ENCODE data around the gene ADGRG3.
A peak's percentile ranks its signal among the peaks of the same experiment; 100 is the strongest.

Gene ADGRG3

DNA sequence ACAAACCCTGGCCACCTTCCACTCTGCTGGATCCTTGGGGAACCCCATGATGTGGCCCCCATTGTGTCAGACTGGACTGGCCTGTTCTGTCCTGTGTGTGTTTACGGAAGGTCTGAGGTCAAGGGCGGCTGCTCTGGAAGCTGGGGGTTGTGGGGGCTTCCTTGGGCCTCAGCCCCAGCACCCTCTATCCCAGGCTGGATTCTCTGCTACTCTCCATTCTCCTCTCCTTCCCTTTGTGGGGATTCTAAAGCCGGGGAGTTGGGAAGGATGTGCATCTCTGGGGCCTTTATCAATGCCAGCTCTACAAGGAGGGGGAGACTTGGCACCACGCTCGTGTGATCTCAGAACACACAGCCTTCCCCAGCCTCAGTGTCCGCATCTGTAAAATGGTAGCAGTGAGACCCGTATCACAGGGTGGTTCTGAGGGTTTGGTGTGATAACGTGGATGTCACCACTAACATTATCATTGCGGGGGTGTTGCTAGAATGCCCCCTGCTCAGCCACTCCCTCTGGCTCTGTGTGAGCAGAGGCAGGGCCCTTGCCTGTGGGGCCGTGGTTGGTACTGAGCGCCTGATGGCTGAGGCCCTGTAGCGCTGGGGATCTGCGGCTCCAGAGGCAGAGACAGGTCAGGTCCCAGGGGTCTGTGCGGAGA, 21.6 kb upstream of the ADGRG3 start:
- no peak for DNase-seq (ENCODE audit: low spot score)

DNA sequence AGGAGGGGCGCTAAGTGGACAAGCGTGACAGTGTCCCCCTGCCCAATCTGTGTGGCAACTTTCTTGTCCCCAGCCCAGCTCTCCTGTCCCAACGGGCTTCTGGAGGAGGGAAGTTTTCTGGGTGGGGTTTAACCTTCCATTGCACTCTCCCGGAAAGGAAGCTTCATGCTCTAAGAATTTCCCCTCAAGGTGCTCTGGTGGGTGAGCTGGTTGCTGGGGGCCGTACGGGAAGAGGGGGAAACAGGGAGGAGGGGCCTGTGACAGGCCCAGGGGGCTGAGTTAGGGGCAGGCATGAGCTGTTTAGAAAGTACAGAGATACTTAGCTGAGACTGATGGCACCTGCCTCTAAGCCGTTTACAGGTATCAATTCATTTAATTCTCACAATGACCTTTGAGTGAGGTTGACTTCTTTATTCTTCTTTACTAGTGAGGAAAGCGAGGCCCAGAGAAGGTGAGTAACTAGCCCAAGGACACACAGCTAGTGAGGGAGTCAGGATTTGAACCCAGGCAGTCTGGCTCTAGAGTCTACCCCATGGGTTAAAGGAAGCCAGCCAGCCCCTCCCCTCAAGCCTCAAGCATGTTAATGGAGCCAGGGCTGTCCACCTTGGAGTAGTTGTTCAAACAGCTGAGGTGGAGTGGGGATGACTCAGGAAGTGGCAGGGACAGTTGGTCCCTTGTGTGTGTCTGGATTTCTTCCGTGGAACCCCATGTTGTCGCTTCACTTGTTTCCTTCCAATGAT, 20.8 kb upstream of the ADGRG3 start:
- no peak for DNase-seq (ENCODE audit: low spot score)

DNA sequence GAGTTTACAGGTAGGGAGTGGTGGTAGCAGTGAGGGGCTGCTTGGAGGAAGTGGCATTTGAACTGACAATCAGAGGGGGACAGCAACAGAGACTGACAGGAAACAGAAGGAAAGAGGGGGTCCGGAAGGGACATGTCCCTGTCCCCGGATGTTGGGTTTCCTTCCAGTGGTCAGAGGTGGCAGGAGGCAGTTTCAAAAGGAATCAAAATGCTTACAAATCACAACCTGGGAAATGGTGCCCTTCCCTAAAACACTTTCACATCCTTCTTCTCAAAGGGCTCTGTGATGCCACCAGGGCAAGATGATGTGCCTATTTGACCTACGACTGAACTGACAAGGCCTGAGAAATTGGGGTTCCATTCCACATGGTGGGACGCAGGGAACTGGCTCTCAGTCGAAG, 20.0 kb upstream of the ADGRG3 start:
- DNase-seq (ENCODE audit: low spot score): no peak

DNA sequence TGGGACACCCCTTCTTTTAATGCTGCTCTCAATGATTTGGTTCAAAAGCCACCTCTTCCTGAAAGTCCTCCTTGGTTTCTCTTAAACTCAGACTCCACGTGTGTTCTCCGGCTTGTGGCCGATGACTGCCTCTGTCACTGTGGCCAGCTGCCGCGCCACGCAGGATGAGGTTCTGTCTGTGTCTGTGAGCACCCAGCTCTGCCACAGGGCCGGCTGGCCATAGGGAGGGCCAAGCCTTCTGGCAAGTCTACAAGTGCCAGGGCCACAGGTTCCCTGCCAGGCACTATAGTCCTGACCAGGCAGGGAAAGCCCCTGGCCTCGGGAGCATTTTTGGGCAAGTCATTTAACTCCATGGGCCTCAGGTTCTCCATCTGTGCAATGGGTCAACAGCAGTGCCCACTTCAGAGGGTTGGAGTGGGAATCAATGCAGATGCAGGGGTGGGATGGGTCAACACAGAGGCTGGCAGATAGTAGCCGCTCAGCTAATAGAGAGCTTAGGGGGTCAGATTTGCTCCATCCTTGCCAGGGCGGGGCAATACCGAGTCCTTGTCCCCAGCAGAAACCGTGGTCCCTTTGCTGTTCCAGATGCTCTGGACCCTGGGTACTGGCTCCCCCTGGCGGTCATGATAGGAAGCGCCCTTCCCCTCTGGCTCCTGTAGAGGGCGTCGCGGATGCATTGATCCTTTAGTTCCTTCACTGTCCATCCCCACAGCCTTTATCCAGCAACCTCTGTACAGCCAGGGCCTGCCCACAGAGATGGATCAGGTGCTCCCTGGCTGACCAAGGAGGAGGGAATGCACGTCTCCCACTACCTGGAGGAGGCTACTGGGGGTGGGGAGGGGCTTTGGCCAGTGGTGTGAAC, 19.3 kb upstream of the ADGRG3 start:
- DNase-seq (ENCODE audit: low spot score): peak; percentile 86

DNA sequence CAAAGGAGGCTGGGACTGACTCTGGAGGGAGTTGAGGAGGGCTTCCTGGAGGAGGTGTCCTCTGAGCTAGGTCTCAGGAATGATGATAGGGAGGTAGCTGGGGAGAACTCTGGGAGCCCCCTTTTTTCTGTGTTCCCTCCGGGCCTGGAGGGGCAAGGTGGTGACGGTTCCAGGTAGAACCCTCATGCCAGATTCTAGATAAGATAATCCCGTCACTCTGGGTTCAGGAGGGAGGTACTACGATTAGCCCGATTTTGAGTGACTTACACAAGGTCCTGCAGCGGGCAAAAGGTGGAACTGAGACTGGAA, 18.7 kb upstream of the ADGRG3 start:
- no peak for DNase-seq (ENCODE audit: low spot score)

DNA sequence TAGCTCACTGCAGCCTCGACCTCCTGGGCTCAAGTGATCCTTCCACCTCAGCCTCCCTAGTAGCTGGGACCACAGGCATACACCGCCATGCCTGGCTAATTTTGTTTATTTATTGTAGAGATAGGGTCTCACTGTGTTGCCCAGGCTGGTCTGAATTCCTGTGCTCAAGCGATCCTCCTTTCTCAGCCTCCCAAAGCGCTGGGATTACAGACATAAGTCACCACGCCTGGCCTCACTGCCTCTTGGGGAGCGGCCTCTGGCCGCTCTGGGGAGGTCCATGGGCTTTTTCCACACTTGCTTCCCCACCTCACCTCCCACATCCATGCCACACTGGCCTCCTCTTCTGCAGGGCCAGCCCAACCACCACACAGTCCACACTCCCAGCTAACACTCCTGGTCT, 18.3 kb upstream of the ADGRG3 start:
- DNase-seq (ENCODE audit: low spot score): no peak

DNA sequence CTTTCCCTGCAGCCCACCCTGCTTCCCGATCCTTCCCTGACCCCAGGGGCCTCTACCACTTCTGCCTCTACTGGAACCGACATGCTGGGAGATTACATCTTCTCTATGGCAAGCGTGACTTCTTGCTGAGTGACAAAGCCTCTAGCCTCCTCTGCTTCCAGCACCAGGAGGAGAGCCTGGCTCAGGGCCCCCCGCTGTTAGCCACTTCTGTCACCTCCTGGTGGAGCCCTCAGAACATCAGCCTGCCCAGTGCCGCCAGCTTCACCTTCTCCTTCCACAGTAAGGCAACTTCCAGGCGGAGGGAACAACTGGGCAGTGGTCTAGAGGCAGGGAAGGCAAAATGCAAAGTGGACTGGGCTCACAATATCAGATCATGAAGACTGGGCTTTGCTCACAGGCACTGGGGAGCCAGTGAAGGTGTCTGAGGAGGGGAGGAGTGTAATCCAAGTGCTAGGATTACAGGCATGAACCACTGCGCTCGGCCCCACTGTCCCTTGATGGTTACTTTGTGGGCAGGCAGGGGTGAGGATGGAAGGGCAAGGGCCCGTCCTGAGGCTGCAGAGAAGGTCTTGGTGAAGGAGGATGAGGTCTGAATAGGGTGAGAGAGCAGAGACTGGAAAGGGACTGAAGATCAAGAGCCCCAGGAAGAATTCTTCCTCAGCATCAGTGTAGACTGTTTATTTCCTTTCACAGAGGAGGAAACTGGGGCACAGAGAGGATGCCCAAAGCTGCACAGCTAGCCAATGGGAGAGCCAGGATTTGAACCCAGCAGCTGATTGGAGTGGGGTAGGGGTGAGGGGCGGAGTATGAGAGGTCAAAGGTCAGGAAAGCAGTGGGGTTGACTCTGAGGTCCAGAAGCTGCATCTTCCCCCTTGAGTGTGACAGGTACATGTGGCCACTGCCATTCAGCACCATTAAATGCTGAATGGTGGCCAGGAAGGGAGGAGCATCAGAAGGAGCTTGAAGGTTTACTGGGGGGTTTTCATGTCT, 16.5 kb upstream of the ADGRG3 start:
- DNase-seq (ENCODE audit: low spot score): no peak

DNA sequence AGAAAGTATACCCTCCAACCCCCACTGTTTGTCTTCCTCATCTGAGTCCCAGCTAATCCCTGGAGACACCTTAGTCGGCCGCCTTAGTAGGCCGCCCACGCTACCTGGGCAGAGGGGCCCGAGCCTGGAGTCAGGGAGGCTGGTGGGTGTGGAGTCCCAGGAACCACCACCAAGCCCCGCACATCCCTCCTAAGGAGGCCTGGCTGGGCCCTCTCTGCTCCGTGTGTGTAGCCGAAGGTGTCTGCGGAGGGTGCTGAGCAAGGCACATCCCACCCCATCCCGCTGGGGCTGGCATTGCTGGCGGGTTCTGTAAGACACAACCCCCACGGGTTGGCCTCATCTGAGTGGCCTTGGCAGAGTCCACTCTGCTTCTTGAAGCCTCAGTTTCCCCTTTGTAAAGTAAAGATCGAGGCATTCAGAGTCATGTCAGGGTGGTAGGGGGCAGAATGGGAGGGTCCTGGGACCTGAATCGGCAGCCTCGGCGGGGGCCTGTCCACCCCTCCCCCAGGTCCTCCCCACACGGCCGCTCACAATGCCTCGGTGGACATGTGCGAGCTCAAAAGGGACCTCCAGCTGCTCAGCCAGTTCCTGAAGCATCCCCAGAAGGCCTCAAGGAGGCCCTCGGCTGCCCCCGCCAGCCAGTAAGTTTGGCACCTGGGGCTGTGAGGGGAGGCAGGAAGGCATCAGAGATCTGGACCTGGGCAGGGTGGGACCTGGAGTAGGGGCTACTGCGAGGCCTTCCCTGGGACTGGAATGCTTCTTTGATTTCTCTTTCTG, 15.2 kb upstream of the ADGRG3 start:
- no peak for DNase-seq (ENCODE audit: low spot score)

DNA sequence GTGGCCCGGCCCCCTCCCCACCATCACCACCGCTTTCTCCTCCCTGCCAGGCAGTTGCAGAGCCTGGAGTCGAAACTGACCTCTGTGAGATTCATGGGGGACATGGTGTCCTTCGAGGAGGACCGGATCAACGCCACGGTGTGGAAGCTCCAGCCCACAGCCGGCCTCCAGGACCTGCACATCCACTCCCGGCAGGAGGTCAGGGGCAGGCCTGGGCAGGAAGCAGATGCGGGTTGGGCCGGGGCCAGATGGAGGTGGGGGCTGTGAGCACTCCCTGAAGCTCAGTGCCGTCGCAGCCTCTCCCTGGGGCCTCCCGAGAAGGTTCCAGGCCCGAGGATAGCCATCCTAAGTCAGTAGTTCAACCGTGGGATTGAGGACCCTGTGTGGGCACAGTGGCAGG, 14.2 kb upstream of the ADGRG3 start:
- DNase-seq (ENCODE audit: low spot score): no peak

DNA sequence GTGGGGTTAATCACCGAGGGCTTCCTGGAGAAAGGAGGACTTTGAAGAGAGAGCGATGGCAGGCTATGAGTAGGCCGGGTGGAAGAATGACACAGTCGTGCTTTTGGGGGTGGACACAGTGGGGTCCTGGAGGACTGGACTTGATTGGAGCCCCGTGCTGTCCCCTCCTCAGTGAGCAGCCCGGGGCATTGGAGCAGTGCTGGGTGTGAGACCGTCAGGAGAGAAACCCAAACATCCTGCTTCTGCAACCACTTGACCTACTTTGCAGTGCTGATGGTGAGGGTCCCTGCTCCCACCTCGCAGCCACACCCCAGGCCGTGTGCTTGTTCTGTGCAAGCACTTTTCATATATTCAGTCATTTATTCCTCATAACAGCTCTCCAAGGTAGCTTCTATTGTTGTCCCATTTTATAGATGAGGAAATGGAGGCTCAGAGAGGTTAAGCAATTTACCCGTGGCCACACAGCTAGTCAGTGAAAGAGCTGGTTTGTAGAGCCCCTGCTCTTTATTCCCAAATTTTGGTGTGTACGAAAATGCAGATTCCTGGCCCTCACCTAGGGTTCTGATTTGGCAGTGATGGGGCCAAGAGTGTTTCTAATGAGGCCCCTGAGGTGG, 11.7 kb upstream of the ADGRG3 start:
- no peak for DNase-seq (ENCODE audit: low spot score)

DNA sequence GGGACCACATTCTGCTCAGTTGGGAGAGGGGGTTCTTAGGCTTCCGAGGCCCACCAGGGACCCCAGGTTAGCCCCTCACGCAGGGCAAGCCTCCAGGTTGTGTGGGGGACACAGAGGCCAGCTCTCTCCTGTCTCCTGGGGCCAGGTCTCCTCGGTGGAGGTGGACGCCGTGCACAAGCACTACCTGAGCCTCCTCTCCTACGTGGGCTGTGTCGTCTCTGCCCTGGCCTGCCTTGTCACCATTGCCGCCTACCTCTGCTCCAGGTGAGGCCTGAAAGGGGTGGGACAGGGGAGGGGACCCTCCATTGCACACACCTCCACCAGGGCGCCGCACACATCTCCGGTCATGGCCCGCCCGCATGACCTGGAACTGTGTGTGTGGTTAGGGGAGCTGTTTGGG, 10.9 kb upstream of the ADGRG3 start:
- no peak for DNase-seq (ENCODE audit: low spot score)

DNA sequence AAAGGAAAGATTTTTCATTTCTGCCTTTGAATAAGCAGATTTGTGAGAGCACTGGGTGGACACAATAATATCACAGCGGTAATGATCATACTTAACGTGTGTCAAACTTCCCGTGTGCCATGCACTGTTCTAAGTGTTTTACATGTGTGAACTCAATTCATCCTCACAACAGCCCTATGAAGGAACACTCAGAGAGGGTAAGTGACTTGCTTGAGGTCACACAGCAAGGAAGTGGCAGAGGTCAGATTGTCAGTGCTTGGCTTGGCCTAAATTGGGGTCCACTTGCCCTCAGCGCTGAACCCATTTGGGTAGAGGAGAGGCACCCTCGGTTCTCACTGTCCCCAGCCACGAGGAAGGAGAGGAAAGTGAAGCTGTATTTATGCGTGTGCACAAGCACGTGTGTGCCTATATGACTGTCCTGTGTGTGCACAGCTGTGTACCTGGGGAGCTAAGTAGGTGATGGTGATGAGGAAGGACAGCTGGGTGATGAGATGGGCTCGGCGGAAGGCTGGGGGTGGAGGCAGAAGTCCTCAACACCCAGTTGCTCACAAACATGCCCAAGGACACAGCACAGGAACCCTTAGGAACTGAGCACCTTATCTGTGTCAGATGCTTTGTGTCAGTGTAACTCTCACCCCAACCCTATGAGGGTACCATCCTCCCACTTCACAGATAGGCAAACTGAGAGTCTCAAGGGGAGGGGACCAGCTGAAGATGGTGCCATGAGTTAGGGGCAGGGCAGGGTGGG, 9.8 kb upstream of the ADGRG3 start:
- DNase-seq (ENCODE audit: low spot score): no peak

DNA sequence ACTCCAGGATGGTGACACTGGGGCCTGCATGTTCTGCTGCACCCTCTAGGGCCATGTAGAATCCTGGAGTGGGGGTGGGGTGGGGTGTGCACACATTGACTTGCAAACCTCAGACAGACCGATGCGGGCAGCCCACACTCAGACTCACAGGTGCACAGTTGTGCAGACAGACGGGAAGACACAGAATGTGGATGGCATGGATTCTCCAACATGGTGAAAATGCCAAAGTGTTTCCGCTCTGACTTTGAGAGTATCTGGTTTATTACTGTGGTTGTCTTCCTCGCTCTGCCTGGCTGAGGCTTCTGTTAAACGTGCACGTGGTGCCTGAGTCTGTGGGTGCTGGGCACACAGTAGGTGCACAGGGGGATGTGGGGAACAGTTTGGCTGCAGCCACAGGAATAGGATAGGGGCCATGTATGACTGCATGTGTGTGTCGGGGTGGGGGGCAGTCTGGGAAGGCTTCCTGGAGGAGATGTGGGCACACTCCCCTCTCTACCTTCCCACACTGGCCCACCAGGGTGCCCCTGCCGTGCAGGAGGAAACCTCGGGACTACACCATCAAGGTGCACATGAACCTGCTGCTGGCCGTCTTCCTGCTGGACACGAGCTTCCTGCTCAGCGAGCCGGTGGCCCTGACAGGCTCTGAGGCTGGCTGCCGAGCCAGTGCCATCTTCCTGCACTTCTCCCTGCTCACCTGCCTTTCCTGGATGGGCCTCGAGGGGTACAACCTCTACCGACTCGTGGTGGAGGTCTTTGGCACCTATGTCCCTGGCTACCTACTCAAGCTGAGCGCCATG, 9.0 kb upstream of the ADGRG3 start:
- no peak for DNase-seq (ENCODE audit: low spot score)

DNA sequence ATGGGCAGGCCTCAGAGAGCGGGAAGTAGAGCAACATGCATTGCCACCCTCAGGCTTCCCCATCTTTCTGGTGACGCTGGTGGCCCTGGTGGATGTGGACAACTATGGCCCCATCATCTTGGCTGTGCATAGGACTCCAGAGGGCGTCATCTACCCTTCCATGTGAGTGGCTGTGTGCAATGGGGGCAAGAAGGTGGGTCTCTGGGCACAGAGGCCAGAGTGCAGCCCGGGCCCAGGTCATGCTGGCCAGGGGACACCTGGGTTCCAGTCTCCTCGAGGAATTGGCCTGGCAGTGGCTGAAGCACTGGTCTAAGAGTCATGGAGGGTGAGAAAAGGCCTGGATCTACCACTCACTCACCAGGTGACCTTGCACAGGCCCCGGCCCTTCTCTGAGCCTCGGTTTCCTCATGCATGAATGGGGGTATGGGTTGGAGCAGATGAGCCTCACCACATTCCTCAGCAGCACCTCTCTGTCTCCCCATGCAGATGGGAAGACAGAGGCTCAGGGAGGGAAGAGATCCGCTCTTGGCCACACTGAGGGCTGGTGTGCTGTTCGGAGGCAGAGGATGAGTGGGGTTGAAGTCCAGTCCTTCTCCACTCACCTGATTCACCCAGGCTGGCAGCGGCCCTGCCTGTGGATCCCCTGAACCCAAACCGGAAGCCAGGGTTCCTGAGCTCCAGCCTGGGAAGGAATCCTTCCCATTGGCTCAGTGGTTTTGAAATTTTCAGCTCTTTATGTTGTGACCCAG, 7.2 kb upstream of the ADGRG3 start:
- no peak for DNase-seq (ENCODE audit: low spot score)

DNA sequence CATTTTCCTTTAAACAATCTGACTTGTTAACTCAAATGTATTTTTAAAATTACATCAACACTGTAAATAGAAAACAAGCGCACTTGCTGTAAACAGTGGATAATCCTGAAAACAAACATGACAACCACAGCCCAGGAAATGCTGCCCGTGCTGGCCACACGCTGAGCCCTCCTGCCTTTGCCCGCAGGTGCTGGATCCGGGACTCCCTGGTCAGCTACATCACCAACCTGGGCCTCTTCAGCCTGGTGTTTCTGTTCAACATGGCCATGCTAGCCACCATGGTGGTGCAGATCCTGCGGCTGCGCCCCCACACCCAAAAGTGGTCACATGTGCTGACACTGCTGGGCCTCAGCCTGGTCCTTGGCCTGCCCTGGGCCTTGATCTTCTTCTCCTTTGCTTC, 6.6 kb upstream of the ADGRG3 start:
- no peak for DNase-seq (ENCODE audit: low spot score)

DNA sequence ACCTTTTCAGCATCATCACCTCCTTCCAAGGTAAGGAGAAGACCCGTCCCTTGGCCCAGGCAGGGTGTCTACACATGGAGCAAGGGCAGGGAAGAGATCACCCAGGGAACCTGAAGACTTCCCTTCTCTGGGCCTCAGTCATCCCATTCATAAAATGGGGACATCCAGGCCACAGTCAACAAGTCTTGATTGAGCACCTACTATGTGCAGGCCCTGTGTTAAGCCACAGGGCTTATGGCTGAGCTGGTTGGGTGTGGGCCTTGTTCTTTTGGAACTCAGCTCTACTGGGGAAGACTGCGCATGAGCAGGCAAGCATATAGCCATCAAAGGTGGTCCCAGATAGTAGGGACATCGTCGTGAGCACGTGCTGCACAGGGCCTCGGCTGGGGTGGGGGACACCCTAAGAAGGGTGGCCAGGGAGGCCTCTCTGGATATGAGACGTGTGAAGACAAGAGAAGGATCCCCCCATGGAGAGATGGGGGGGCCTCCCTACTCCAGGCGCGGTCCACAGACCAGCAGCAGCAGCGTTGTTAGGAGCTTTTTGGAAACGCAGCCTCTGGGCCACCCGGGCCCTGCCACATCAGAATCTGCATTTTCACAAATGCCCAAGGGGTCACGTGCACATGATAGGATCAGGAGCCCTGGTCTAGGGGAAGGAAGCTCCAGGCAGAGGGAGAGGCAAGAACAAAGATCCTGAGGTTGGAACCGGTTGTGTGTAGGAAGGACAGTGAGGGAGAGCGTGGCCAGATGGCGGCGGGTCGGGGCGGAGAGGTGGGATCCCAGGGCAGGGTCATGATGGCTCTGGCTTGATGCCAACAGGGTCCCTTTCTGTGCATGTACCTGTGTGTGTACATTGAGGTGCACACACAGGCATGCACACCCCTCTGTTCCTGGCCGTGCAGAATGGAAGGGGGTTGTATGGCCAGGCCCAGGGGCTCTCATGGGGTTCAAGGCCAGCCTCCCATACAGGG, 5.9 kb upstream of the ADGRG3 start:
- DNase-seq (ENCODE audit: low spot score): no peak

DNA sequence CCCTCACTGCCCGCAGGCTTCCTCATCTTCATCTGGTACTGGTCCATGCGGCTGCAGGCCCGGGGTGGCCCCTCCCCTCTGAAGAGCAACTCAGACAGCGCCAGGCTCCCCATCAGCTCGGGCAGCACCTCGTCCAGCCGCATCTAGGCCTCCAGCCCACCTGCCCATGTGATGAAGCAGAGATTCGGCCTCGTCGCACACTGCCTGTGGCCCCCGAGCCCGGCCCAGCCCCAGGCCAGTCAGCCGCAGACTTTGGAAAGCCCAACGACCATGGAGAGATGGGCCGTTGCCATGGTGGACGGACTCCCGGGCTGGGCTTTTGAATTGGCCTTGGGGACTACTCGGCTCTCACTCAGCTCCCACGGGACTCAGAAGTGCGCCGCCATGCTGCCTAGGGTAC, 4.7 kb upstream of the ADGRG3 start:
- no peak for DNase-seq (ENCODE audit: low spot score)
